ENCODE data around the gene CASKIN2. TPM values are rescaled to one million over a fixed set of nuclear protein-coding genes. Genes with fewer than 3 reads are reported as not detected.

CASKIN2 gene
- total and polyA plus RNA-seq, 10 of the 15 experiments (the other 5 are each of a cell fraction or from before 2014, with no cell fraction given), result 0.02 to 2.7 (median 0.44) TPM; not detected in 1

DNA sequence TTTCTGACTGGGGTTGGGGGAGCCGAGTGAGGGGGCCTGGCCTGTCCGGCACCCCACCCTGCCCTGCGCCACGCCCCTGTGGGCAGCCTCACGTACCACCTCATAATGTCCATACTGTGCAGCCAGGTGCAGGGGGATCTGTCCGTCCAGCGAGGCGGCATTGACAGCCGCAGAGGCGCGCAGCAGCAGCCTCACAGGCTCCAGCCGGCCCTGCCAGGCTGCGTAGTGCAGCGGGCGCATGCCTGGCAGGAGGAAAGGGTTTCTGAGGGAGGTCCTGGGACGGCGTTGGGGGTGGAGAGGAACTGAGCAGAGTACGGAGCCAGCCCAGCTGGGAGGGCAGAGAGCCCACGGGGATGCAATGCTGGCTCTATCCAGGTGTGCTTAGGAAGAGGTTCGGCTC lies 8.4 kb downstream of the CASKIN2 start:
- intact Hi-C loops (cut with micrococcal nuclease; ENCODE audit: unreplicated experiment) (no loop called here), in situ Hi-C loops (cut with MboI) (no loop called here)
- DNase-seq (ENCODE audit: low read depth, low spot score) (no peak), FAIRE-seq (no peak), ATAC-seq (no peak)
- SMC1A ChIA-PET (ENCODE audit: uncharacterized antibody, unreplicated experiment), result no interaction called here
- H3K9me3 ChIP-seq (replicated peaks; ENCODE audit: control insufficient read depth, insufficient read depth, low read length), result no peaks in the 10 kb centered on the region
- no peak for TF ChIP-seq RFX5 (IDR thresholded peaks at IDR 0.05; ENCODE audit: low read depth, low read length)
- TF ChIP-seq MYC (IDR thresholded peaks at IDR 0.05; ENCODE audit: insufficient read depth, insufficient read length, insufficient replicate concordance, low read length, severe bottlenecking), result no peak
- TF ChIP-seq HCFC1 (IDR thresholded peaks at IDR 0.05; ENCODE audit: low read length), result no peak
- H3K9ac ChIP-seq (ENCODE audit: control insufficient read depth, insufficient read depth, low read length), result no peak overlapping the region
- POLR2A ChIA-PET, result no interaction called here
- no peaks in the 10 kb centered on the region for H3K79me2 ChIP-seq (ENCODE audit: control insufficient read depth, insufficient read depth, low read length)
- no peaks in the 10 kb centered on the region; a peak in 1 of 4 replicates for H3K36me3 ChIP-seq (ENCODE audit: control insufficient read depth in 2 of 2, insufficient read depth in 2 of 2, low read length in 1 of 2)
- RAD21 ChIA-PET (ENCODE audit: unreplicated experiment), result no interaction called here
- CTCF ChIA-PET, result no interaction called here
- no peak overlapping the region for H3K4me2 ChIP-seq (ENCODE audit: control insufficient read depth, insufficient read depth)
- 65% methylated on average over 20 of the region's 20 CpGs for WGBS (ENCODE audit: insufficient coverage, insufficient replicate concordance, low lambda C conversion rate, missing lambda C conversion rate)
- no peak overlapping the region for H3K27ac ChIP-seq (ENCODE audit: control insufficient read depth, insufficient read depth)
- H2AFZ ChIP-seq (ENCODE audit: control insufficient read depth, low read depth, low read length), result no peak overlapping the region
- H3K4me1 ChIP-seq (ENCODE audit: control insufficient read depth, insufficient read depth, low read length), result no peaks in the 10 kb centered on the region
- H4K20me1 ChIP-seq (ENCODE audit: control insufficient read depth, insufficient read depth), result no peaks in the 10 kb centered on the region
- H3K27me3 ChIP-seq (replicated peaks in 1 of 2; ENCODE audit: control insufficient read depth in 2 of 2, insufficient read depth in 2 of 2, low read length in 1 of 2), result no peaks in the 10 kb centered on the region
- no TSS peak for BruUV-seq (replicated peaks)
- H3K4me3 ChIP-seq, result no peak overlapping the region

DNA sequence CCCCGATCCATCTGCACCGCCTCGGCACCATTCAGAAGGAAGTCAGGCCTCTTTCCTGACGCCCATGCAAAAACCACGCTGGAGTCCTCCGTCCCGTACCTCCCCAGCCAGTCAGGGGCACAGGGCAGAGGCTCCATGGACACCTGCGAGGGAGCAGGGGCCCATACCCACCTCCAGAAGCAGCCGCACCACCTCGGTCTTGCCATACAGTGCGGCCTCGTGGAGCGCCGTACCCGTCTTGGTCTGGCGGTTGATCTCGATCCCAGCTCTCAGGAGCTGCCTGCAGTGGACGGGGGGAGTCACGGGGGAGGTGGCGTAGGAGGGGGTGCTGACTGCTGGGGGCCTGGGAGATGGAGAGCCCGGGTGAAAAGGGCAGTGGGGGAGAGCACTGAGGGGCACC lies 9.2 kb downstream of the CASKIN2 start:
- H3K4me1 ChIP-seq (ENCODE audit: control insufficient read depth, insufficient read depth, low read length), result no peaks in the 10 kb centered on the region
- H3K27me3 ChIP-seq (replicated peaks in 1 of 2; ENCODE audit: control insufficient read depth in 2 of 2, insufficient read depth in 2 of 2, low read length in 1 of 2), result no peaks in the 10 kb centered on the region
- in situ Hi-C loops (cut with MboI) (no loop called here), intact Hi-C loops (cut with micrococcal nuclease; ENCODE audit: unreplicated experiment) (no loop called here)
- no peak overlapping the region for H2AFZ ChIP-seq (ENCODE audit: control insufficient read depth, low read depth, low read length)
- ChIA-PET CTCF (interaction anchor here (1.5 kb wide), 1 partner anchor 10 kb away, joined by 6 read pairs; the partner anchor contains the start of gene TSEN54), POLR2A (interaction anchor here (0.6 kb wide), 1 partner anchor 22 kb away, joined by 3 read pairs; no protein-coding TSS in a partner anchor), RAD21 (ENCODE audit: unreplicated experiment) (no interaction called here), SMC1A (ENCODE audit: uncharacterized antibody, unreplicated experiment) (interaction anchor here (1.4 kb wide), 1 partner anchor 77 kb away, joined by 5 read pairs; no protein-coding TSS in a partner anchor)
- no peaks in the 10 kb centered on the region for H4K20me1 ChIP-seq (ENCODE audit: control insufficient read depth, insufficient read depth)
- no peaks in the 10 kb centered on the region for H3K9me3 ChIP-seq (replicated peaks; ENCODE audit: control insufficient read depth, insufficient read depth, low read length)
- ATAC-seq (no peak), FAIRE-seq (no peak), DNase-seq (ENCODE audit: low read depth, low spot score) (no peak)
- TF ChIP-seq PAX8 (IDR thresholded peaks at IDR 0.05) (no peak), CEBPB (IDR thresholded peaks at IDR 0.05; ENCODE audit: borderline replicate concordance in 1 of 2, low read depth in 2 of 2, low read length in 2 of 2) (no peak), BHLHE40 (IDR thresholded peaks at IDR 0.05; ENCODE audit: borderline replicate concordance in 1 of 2, low read depth in 2 of 2, low read length in 1 of 2) (no peak), HDGF (IDR thresholded peaks at IDR 0.05) (no peak), SUPT20H (IDR thresholded peaks at IDR 0.05; ENCODE audit: borderline replicate concordance, control insufficient read depth, low read depth, low read length) (no peak), KLF5 (IDR thresholded peaks at IDR 0.05; ENCODE audit: partially characterized antibody) (no peak), EZH2 (IDR thresholded peaks at IDR 0.05; ENCODE audit: borderline replicate concordance, control insufficient read depth, low read depth, low read length) (no peak)
- TF ChIP-seq, protein P1, sequence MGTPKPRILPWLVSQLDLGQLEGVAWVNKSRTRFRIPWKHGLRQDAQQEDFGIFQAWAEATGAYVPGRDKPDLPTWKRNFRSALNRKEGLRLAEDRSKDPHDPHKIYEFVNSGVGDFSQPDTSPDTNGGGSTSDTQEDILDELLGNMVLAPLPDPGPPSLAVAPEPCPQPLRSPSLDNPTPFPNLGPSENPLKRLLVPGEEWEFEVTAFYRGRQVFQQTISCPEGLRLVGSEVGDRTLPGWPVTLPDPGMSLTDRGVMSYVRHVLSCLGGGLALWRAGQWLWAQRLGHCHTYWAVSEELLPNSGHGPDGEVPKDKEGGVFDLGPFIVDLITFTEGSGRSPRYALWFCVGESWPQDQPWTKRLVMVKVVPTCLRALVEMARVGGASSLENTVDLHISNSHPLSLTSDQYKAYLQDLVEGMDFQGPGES (IDR thresholded peaks at IDR 0.05), result no peak
- WGBS (ENCODE audit: insufficient coverage, insufficient replicate concordance, low lambda C conversion rate, missing lambda C conversion rate), result 59% methylated on average over 19 of the region's 21 CpGs
- H3K36me3 ChIP-seq (ENCODE audit: control insufficient read depth in 2 of 2, insufficient read depth in 2 of 2, low read length in 1 of 2), result no peaks in the 10 kb centered on the region; a peak in 1 of 4 replicates
- no TSS peak for BruUV-seq (replicated peaks)
- H3K4me2 ChIP-seq (ENCODE audit: control insufficient read depth, insufficient read depth), result no peak overlapping the region
- no peaks in the 10 kb centered on the region for H3K79me2 ChIP-seq (ENCODE audit: control insufficient read depth, insufficient read depth, low read length)
- H3K27ac ChIP-seq (ENCODE audit: control insufficient read depth, insufficient read depth), result no peak overlapping the region
- no peak overlapping the region for H3K9ac ChIP-seq (ENCODE audit: control insufficient read depth, insufficient read depth, low read length)
- H3K4me3 ChIP-seq, result no peak overlapping the region

Measured in GM12878 (cell line).